Measurements from ENCODE around the gene ZRANB1. TPM values are rescaled to one million over a fixed set of nuclear protein-coding genes. Genes with fewer than 3 reads are reported as not detected.

The ZRANB1 gene
- total and polyA plus RNA-seq, 2 experiments from 2014 or later: 4.2 to 26.7 TPM

- no peak overlapping the region for H2AFZ ChIP-seq
- Mint-ChIP-seq H3K4me3 (peak overlapping the region; percentile 12; the same call in 1 of the 3 replicates), H3K4me1 (peaks cover 88% of the 10 kb centered on the region), H3K9me3 (no peaks in the 10 kb centered on the region), H3K36me3 (ENCODE audit: low read depth) (peaks cover 89% of the 10 kb centered on the region), H3K27ac (peak overlapping the region; percentile 97), H3K27me3 (ENCODE audit: insufficient read depth, low read depth, poor library complexity) (peaks cover 57% of the 10 kb centered on the region)
- no peak overlapping the region for H3K4me3 ChIP-seq
- H3K36me3 ChIP-seq (ENCODE audit: insufficient read depth): no peaks in the 10 kb centered on the region
- no peaks in the 10 kb centered on the region for H3K9me2 ChIP-seq (ENCODE audit: insufficient read depth)
- H3K4me1 ChIP-seq (ENCODE audit: insufficient read depth): peaks cover 71% of the 10 kb centered on the region
- DNase-seq (ENCODE audit: low spot score) (no peak), ATAC-seq (no peak)
- H3F3A ChIP-seq (replicated peaks; ENCODE audit: low read depth): peaks cover 4% of the 10 kb centered on the region
- H4K20me1 ChIP-seq (replicated peaks; ENCODE audit: insufficient read depth): peaks cover 68% of the 10 kb centered on the region
- TF ChIP-seq, protein P1, sequence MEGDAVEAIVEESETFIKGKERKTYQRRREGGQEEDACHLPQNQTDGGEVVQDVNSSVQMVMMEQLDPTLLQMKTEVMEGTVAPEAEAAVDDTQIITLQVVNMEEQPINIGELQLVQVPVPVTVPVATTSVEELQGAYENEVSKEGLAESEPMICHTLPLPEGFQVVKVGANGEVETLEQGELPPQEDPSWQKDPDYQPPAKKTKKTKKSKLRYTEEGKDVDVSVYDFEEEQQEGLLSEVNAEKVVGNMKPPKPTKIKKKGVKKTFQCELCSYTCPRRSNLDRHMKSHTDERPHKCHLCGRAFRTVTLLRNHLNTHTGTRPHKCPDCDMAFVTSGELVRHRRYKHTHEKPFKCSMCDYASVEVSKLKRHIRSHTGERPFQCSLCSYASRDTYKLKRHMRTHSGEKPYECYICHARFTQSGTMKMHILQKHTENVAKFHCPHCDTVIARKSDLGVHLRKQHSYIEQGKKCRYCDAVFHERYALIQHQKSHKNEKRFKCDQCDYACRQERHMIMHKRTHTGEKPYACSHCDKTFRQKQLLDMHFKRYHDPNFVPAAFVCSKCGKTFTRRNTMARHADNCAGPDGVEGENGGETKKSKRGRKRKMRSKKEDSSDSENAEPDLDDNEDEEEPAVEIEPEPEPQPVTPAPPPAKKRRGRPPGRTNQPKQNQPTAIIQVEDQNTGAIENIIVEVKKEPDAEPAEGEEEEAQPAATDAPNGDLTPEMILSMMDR (conservative IDR thresholded peaks at IDR 0.05; ENCODE audit: low read depth in 2 of 2): no peak
- TF ChIP-seq POLR2AphosphoS5 (IDR thresholded peaks at IDR 0.05; ENCODE audit: low read depth): no peak
- no peak for TF ChIP-seq ETS1 (IDR thresholded peaks at IDR 0.05)
- no peak for TF ChIP-seq CREB1 (CRISPR knock-in tag; IDR thresholded peaks at IDR 0.05; ENCODE audit: low read depth)
- no peak for TF ChIP-seq EZH2phosphoT487 (IDR thresholded peaks at IDR 0.05; ENCODE audit: unreplicated experiment)
- no peak for TF ChIP-seq STAT1 (IDR thresholded peaks at IDR 0.05; ENCODE audit: unreplicated experiment)
- TF ChIP-seq, protein P2, sequence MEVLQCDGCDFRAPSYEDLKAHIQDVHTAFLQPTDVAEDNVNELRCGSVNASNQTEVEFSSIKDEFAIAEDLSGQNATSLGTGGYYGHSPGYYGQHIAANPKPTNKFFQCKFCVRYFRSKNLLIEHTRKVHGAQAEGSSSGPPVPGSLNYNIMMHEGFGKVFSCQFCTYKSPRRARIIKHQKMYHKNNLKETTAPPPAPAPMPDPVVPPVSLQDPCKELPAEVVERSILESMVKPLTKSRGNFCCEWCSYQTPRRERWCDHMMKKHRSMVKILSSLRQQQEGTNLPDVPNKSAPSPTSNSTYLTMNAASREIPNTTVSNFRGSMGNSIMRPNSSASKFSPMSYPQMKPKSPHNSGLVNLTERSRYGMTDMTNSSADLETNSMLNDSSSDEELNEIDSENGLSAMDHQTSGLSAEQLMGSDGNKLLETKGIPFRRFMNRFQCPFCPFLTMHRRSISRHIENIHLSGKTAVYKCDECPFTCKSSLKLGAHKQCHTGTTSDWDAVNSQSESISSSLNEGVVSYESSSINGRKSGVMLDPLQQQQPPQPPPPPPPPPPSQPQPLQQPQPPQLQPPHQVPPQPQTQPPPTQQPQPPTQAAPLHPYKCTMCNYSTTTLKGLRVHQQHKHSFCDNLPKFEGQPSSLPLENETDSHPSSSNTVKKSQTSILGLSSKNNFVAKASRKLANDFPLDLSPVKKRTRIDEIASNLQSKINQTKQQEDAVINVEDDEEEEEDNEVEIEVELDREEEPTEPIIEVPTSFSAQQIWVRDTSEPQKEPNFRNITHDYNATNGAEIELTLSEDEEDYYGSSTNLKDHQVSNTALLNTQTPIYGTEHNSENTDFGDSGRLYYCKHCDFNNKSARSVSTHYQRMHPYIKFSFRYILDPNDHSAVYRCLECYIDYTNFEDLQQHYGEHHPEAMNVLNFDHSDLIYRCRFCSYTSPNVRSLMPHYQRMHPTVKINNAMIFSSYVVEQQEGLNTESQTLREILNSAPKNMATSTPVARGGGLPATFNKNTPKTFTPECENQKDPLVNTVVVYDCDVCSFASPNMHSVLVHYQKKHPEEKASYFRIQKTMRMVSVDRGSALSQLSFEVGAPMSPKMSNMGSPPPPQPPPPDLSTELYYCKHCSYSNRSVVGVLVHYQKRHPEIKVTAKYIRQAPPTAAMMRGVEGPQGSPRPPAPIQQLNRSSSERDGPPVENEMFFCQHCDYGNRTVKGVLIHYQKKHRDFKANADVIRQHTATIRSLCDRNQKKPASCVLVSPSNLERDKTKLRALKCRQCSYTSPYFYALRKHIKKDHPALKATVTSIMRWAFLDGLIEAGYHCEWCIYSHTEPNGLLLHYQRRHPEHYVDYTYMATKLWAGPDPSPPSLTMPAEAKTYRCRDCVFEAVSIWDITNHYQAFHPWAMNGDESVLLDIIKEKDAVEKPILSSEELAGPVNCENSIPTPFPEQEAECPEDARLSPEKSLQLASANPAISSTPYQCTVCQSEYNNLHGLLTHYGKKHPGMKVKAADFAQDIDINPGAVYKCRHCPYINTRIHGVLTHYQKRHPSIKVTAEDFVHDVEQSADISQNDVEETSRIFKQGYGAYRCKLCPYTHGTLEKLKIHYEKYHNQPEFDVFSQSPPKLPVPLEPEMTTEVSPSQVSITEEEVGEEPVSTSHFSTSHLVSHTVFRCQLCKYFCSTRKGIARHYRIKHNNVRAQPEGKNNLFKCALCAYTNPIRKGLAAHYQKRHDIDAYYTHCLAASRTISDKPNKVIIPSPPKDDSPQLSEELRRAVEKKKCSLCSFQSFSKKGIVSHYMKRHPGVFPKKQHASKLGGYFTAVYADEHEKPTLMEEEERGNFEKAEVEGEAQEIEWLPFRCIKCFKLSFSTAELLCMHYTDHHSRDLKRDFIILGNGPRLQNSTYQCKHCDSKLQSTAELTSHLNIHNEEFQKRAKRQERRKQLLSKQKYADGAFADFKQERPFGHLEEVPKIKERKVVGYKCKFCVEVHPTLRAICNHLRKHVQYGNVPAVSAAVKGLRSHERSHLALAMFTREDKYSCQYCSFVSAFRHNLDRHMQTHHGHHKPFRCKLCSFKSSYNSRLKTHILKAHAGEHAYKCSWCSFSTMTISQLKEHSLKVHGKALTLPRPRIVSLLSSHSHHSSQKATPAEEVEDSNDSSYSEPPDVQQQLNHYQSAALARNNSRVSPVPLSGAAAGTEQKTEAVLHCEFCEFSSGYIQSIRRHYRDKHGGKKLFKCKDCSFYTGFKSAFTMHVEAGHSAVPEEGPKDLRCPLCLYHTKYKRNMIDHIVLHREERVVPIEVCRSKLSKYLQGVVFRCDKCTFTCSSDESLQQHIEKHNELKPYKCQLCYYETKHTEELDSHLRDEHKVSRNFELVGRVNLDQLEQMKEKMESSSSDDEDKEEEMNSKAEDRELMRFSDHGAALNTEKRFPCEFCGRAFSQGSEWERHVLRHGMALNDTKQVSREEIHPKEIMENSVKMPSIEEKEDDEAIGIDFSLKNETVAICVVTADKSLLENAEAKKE (CRISPR knock-in tag; IDR thresholded peaks at IDR 0.05): no peak
- H3K79me2 ChIP-seq (replicated peaks; ENCODE audit: insufficient read depth): peaks cover 100% of the 10 kb centered on the region
- H3K27ac ChIP-seq (ENCODE audit: low read depth): peak overlapping the region; percentile 46; the same call in 1 of the 2 replicates
- H3K27me3 ChIP-seq (ENCODE audit: insufficient read depth): no peaks in the 10 kb centered on the region
- H3K4me2 ChIP-seq: peak overlapping the region; percentile 22
Measured at GRCh38 chr10:125035588-125036295, 93.8 kb downstream of the ZRANB1 start.
